Astrocyte (in vitro differentiated cells and primary cell): ENCODE data around the gene TMEM132A. TPM values are rescaled to one million over a fixed set of nuclear protein-coding genes. Genes with fewer than 3 reads are reported as not detected.

Source experiments
- DNase-seq: peaks from one replicate; pipeline ENCODE4 v3.0.0-alpha.2; 2010; ENCODE audit warnings: low read depth
- FAIRE-seq: peaks from 2 replicates; lab custom pipeline; 2011; peaks lifted over from hg19 to GRCh38; lab: Jason Lieb, UNC
- H2AFZ ChIP-seq: 2 replicates; pipeline ENCODE4 v1.6.0; 2012; ENCODE audit warnings: low read depth, low read length, inconsistent platforms
- H3K27ac ChIP-seq: 2 replicates; pipeline ENCODE4 v1.5.1; 2011; ENCODE audit warnings: low read depth, low read length, inconsistent platforms
- H3K27me3 ChIP-seq: 2 replicates; pipeline ENCODE4 v1.6.0; 2011; ENCODE audit warnings: low read length, inconsistent platforms; ENCODE audit not compliant: insufficient read depth
- H3K36me3 ChIP-seq: 2 replicates; pipeline ENCODE4 v1.5.1; 2011; ENCODE audit warnings: low read length, inconsistent platforms; ENCODE audit not compliant: insufficient read depth
- H3K4me1 ChIP-seq: 2 replicates; pipeline ENCODE4 v1.5.1; 2011; ENCODE audit warnings: low read length, inconsistent platforms; ENCODE audit not compliant: insufficient read depth
- H3K4me2 ChIP-seq: 2 replicates; pipeline ENCODE4 v1.6.0; 2012; ENCODE audit warnings: low read length, inconsistent platforms
- H3K4me3 ChIP-seq: 2 replicates; pipeline ENCODE4 v1.5.1; 2011; ENCODE audit warnings: low read depth, mild to moderate bottlenecking, low read length, inconsistent platforms; ENCODE audit not compliant: insufficient read depth
- H3K79me2 ChIP-seq: 2 replicates; pipeline ENCODE4 v1.6.0; 2012; ENCODE audit warnings: mild to moderate bottlenecking, low read length, inconsistent platforms; ENCODE audit not compliant: insufficient read depth
- H3K9ac ChIP-seq: 2 replicates; pipeline ENCODE4 v1.6.0; 2012; ENCODE audit warnings: mild to moderate bottlenecking, low read length, inconsistent platforms
- H3K9me3 ChIP-seq: 2 replicates; pipeline ENCODE4 v1.5.1; 2012; ENCODE audit warnings: low read depth, mild to moderate bottlenecking, low read length, inconsistent platforms; ENCODE audit not compliant: insufficient read depth
- H4K20me1 ChIP-seq: 2 replicates; pipeline ENCODE4 v1.6.0; 2012; ENCODE audit warnings: low read length, inconsistent platforms; ENCODE audit not compliant: insufficient read depth
- H3K27ac Mint-ChIP-seq: one replicate; pipeline ENCODE4 v1.8.0; 2021; ENCODE audit warnings: mild to moderate bottlenecking, mixed read lengths; ENCODE audit not compliant: unreplicated experiment
- H3K27me3 Mint-ChIP-seq: one replicate; pipeline ENCODE4 v1.8.0; 2021; ENCODE audit warnings: low read depth, mixed read lengths; ENCODE audit not compliant: unreplicated experiment
- H3K36me3 Mint-ChIP-seq: one replicate; pipeline ENCODE4 v1.8.0; 2021; ENCODE audit warnings: low read depth, mixed read lengths; ENCODE audit not compliant: unreplicated experiment
- H3K4me1 Mint-ChIP-seq: one replicate; pipeline ENCODE4 v1.8.0; 2021; ENCODE audit warnings: low read depth, mixed read lengths; ENCODE audit not compliant: unreplicated experiment
- H3K4me3 Mint-ChIP-seq: one replicate; pipeline ENCODE4 v1.8.0; 2021; ENCODE audit warnings: mild to moderate bottlenecking, moderate library complexity, mixed read lengths; ENCODE audit not compliant: unreplicated experiment
- H3K9me3 Mint-ChIP-seq: one replicate; pipeline ENCODE4 v1.8.0; 2021; ENCODE audit warnings: mild to moderate bottlenecking, mixed read lengths; ENCODE audit not compliant: unreplicated experiment
- EZH2 ChIP-seq: IDR thresholded peaks from 2 replicates; pipeline ENCODE4 v1.6.1; 2012; ENCODE audit warnings: mild to moderate bottlenecking, low read length, inconsistent platforms; ENCODE audit not compliant: insufficient read depth
- total RNA-seq: library from RNA; stranded (reverse); gene quantifications from 2 replicates; pipeline ENCODE4 v1.2.1, GENCODE V29; 2021
- TF ChIP-seq, protein P1 (sequence below): IDR thresholded peaks from 2 replicates; pipeline ENCODE4 v1.5.1; 2011; ENCODE audit warnings: low read depth, mild to moderate bottlenecking, inconsistent platforms, low read length, moderate library complexity; ENCODE audit not compliant: insufficient read depth

Gene TMEM132A
- total RNA-seq, 1 donor from 2014 or later = 117 TPM

DNA sequence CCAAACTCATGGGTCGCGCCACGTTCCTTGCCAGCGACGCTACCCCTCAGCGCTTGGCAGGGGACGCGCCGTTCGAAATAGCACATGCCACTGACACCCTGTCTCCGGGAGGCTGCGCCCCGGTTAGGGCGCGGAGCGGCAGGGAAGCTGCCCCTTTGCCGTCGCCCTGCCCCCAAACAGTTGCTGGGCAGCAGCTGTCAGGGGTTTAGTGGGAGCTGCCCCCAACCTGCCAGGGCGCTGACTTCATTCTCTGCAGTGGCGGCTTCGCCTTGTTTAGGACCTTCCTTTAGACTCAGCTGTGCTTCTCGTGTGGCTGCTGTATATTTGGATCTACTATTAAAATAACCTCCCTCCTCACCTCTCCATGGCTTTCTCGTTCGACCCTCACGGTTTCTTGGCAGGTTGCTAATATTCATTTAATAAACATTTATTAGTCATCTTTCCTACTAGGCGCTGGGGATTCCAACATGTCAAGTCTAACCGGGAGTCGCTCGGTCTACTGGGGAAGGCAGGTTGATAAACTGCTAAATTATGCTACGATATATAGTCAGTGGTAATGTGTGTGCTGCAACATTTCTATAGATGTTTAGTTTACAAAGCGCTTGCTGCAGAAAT lies 9.5 kb upstream of the TMEM132A start:
- H3K9ac ChIP-seq = peak overlapping the region; percentile 81
- peaks cover 4% of the 10 kb centered on the region for H3K9me3 Mint-ChIP-seq
- peak overlapping the region; percentile 84 for H3K27ac ChIP-seq
- H3K4me3 ChIP-seq = peak overlapping the region; percentile 66
- H3K4me1 Mint-ChIP-seq = peaks cover 16% of the 10 kb centered on the region
- H4K20me1 ChIP-seq = peaks cover 22% of the 10 kb centered on the region
- H3K36me3 Mint-ChIP-seq = peaks cover 5% of the 10 kb centered on the region
- peaks cover 14% of the 10 kb centered on the region for H3K27me3 Mint-ChIP-seq
- DNase-seq (peak; percentile 22), FAIRE-seq (no peak)
- no peaks in the 10 kb centered on the region for H3K9me3 ChIP-seq
- H3K79me2 ChIP-seq = peaks cover 53% of the 10 kb centered on the region
- H3K36me3 ChIP-seq = no peaks in the 10 kb centered on the region
- peaks cover 6% of the 10 kb centered on the region for H3K27me3 ChIP-seq
- peaks cover 36% of the 10 kb centered on the region for H3K4me1 ChIP-seq
- peak overlapping the region; percentile 82 for H2AFZ ChIP-seq
- TF ChIP-seq, protein P1, sequence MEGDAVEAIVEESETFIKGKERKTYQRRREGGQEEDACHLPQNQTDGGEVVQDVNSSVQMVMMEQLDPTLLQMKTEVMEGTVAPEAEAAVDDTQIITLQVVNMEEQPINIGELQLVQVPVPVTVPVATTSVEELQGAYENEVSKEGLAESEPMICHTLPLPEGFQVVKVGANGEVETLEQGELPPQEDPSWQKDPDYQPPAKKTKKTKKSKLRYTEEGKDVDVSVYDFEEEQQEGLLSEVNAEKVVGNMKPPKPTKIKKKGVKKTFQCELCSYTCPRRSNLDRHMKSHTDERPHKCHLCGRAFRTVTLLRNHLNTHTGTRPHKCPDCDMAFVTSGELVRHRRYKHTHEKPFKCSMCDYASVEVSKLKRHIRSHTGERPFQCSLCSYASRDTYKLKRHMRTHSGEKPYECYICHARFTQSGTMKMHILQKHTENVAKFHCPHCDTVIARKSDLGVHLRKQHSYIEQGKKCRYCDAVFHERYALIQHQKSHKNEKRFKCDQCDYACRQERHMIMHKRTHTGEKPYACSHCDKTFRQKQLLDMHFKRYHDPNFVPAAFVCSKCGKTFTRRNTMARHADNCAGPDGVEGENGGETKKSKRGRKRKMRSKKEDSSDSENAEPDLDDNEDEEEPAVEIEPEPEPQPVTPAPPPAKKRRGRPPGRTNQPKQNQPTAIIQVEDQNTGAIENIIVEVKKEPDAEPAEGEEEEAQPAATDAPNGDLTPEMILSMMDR = no peak
- TF ChIP-seq EZH2 = no peak
- H3K4me3 Mint-ChIP-seq = peak overlapping the region; percentile 95
- peak overlapping the region; percentile 88 for H3K27ac Mint-ChIP-seq
- peak overlapping the region; percentile 86 for H3K4me2 ChIP-seq

DNA sequence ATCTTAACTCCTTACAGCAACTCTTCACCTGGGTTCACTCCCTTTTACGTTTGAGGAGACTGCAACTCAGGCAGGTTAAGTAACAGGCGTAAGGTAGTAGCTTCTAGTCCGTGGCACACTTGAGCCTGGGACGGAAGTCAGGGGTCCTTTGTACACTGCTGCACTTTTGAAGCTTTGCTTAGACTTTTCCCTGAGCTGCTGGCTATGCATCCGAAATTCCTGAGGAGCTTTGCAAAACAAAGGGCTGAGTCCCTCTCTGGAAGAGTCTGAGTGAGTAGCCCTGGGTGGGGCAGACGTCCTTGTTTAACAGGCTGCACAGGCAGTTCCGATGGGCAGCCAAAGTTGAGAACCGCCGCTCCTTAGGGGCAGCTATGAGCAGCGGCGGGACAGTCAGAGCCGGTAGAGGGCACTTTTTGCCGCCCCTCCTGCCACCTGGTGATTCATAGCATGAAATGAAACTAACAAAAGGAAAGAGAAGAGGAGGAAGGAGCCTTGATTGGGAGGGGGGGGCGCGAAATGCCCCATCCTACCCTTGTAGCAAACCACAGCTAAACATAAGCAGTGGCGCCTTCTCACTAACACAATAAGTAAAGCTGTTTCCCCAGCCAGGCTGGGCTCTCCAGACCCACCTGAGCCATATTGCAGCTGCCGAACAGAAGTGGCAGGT lies 8.9 kb upstream of the TMEM132A start:
- peaks cover 6% of the 10 kb centered on the region for H3K36me3 ChIP-seq
- H4K20me1 ChIP-seq = peaks cover 24% of the 10 kb centered on the region
- Mint-ChIP-seq H3K27me3 (peaks cover 9% of the 10 kb centered on the region), H3K9me3 (peaks cover under 1% of the 10 kb centered on the region), H3K4me3 (peak overlapping the region; percentile 95), H3K27ac (peak overlapping the region; percentile 88), H3K4me1 (peaks cover 17% of the 10 kb centered on the region), H3K36me3 (peaks cover 7% of the 10 kb centered on the region)
- peak; percentile 48 for DNase-seq
- peak overlapping the region; percentile 82 for H2AFZ ChIP-seq
- no peaks in the 10 kb centered on the region for H3K9me3 ChIP-seq
- H3K27me3 ChIP-seq = peaks cover 6% of the 10 kb centered on the region
- peak overlapping the region; percentile 84 for H3K27ac ChIP-seq
- H3K79me2 ChIP-seq = peaks cover 53% of the 10 kb centered on the region
- H3K4me1 ChIP-seq = peaks cover 36% of the 10 kb centered on the region
- H3K4me3 ChIP-seq = peak overlapping the region; percentile 66
- TF ChIP-seq, protein P1 = no peak
- no peak for FAIRE-seq
- peak overlapping the region; percentile 81 for H3K9ac ChIP-seq
- H3K4me2 ChIP-seq = peak overlapping the region; percentile 86

DNA sequence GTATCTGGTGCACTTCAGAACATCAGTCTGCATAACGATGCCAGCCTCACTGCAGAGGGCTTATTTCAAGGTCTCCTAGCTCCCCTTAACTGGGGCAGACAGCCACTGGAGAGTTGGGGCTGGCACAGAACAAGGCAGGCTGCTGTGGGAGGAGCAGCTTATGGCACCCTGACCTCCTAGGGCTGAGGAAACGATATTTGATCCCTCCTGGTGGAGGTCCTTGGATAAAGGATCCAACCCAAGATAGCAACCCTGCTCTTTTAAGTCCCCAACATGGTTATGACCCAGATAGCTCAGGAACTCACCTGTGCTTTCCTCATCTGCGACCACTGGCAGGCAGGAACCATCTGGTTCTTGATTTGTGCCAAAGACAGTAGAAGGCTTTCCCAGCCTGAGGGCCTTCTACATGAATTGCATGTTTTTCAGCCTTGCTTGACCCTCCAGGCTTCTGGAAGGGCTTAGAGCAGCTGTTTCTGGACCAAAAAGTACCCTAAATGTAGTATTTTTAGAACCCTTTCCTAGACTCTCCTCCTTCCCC lies 7.5 kb upstream of the TMEM132A start:
- no peak overlapping the region for H3K4me3 Mint-ChIP-seq
- FAIRE-seq = no peak

More for the DNA sequence above, 7.5 kb upstream of the TMEM132A start:
- DNase-seq = no peak
- no peak overlapping the region for H3K4me3 ChIP-seq
- no peak for TF ChIP-seq EZH2
- TF ChIP-seq, protein P1 = no peak
- peaks cover 17% of the 10 kb centered on the region for H3K4me1 Mint-ChIP-seq
- H2AFZ ChIP-seq = no peak overlapping the region
- peaks cover 15% of the 10 kb centered on the region for H3K36me3 ChIP-seq
- H4K20me1 ChIP-seq = peaks cover 27% of the 10 kb centered on the region
- peaks cover 56% of the 10 kb centered on the region for H3K79me2 ChIP-seq
- H3K27me3 Mint-ChIP-seq = peaks cover 2% of the 10 kb centered on the region
- H3K27ac Mint-ChIP-seq = no peak overlapping the region
- no peak overlapping the region for H3K27ac ChIP-seq
- H3K4me2 ChIP-seq = no peak overlapping the region
- no peak overlapping the region for H3K9ac ChIP-seq
- H3K9me3 ChIP-seq = no peaks in the 10 kb centered on the region
- H3K36me3 Mint-ChIP-seq = peaks cover 13% of the 10 kb centered on the region
- H3K4me1 ChIP-seq = peaks cover 36% of the 10 kb centered on the region
- H3K27me3 ChIP-seq = peaks cover 4% of the 10 kb centered on the region
- H3K9me3 Mint-ChIP-seq = peaks cover 1% of the 10 kb centered on the region
